Liver (tissue), 9 donors: Measurements from ENCODE around the gene MRPS23. TPM values are rescaled to one million over a fixed set of nuclear protein-coding genes. Genes with fewer than 3 reads are reported as not detected.

Experiments
- DNase-seq: peaks from one replicate; pipeline ENCODE4 v3.0.0-alpha.2; 2017; ENCODE audit warnings: low spot score
- H3K27ac ChIP-seq, 2 donors: one replicate each; pipeline ENCODE4 v1.7.0; 2013; ENCODE audit warnings: inconsistent platforms in 2 of 2, low read length in 2 of 2, control low read depth in 1 of 2, low read depth in 1 of 2, mild to moderate bottlenecking in 1 of 2
- H3K27me3 ChIP-seq, 4 donors: one replicate each; pipeline versions ENCODE4 v1.6.1 to v1.7.0; 2013; ENCODE audit warnings: low read length in 3 of 4, inconsistent platforms in 1 of 4, mild to moderate bottlenecking in 1 of 4, moderate library complexity in 1 of 4; ENCODE audit not compliant: control insufficient read depth in 4 of 4, insufficient read depth in 4 of 4
- H3K36me3 ChIP-seq, 4 donors: one replicate each; pipeline versions ENCODE4 v1.6.1 to v1.7.0; 2013; ENCODE audit warnings: low read length in 3 of 4, mild to moderate bottlenecking in 3 of 4, low read depth in 1 of 4, moderate library complexity in 1 of 4; ENCODE audit not compliant: control insufficient read depth in 4 of 4, insufficient read depth in 3 of 4
- H3K4me1 ChIP-seq, 4 donors: one replicate each; pipeline versions ENCODE4 v1.6.1 to v1.7.0; 2013; ENCODE audit warnings: low read length in 3 of 4, mild to moderate bottlenecking in 3 of 4, moderate library complexity in 1 of 4; ENCODE audit not compliant: control insufficient read depth in 4 of 4, insufficient read depth in 4 of 4
- H3K4me3 ChIP-seq, 3 donors: one replicate each; pipeline versions ENCODE4 v1.6.1 to v1.7.0; 2013; ENCODE audit warnings: low read length in 3 of 3, control low read depth in 1 of 3, low read depth in 1 of 3, mild to moderate bottlenecking in 1 of 3
- H3K9ac ChIP-seq, 2 donors: one replicate each; pipeline ENCODE4 v1.7.0; 2013; ENCODE audit warnings: low read length in 2 of 2, mild to moderate bottlenecking in 2 of 2, moderate library complexity in 2 of 2, control low read depth in 1 of 2, low read depth in 1 of 2
- H3K9me3 ChIP-seq, 4 donors: one replicate each; pipeline versions ENCODE4 v1.6.1 to v1.7.0; 2013; ENCODE audit warnings: low read length in 3 of 4; ENCODE audit not compliant: control insufficient read depth in 4 of 4
- ATF3 ChIP-seq: IDR thresholded peaks from 2 replicates; pipeline ENCODE4 v1.6.1; 2016; ENCODE audit warnings: antibody characterized with exemption
- CTCF ChIP-seq: fragments of 150-350 bp; IDR thresholded peaks from 2 replicates; pipeline ENCODE4 v1.5.1; 2017; ENCODE audit warnings: improper control_type of control experiment, low read depth, low read length; ENCODE audit not compliant: missing input control
- EGR1 ChIP-seq, 2 donors: IDR thresholded peaks; 2 replicates each; pipeline ENCODE4 v1.6.1; 2016 to 2018; ENCODE audit warnings: antibody characterized with exemption in 2 of 2, low read depth in 2 of 2
- FOXA1 ChIP-seq: IDR thresholded peaks from 2 replicates; pipeline ENCODE4 v1.6.1; 2016; ENCODE audit warnings: antibody characterized with exemption
- FOXA2 ChIP-seq: IDR thresholded peaks from 2 replicates; pipeline ENCODE4 v1.6.1; 2016; ENCODE audit warnings: antibody characterized with exemption
- HNF4A ChIP-seq, 2 donors: conservative IDR thresholded peaks; 2 replicates each; pipeline ENCODE4 v1.6.1; 2016; ENCODE audit warnings: antibody characterized with exemption in 2 of 2, mild to moderate bottlenecking in 2 of 2
- HNF4G ChIP-seq: IDR thresholded peaks from 2 replicates; pipeline ENCODE4 v1.6.1; 2016; ENCODE audit warnings: antibody characterized with exemption
- MAX ChIP-seq: IDR thresholded peaks from 2 replicates; pipeline ENCODE4 v1.6.1; 2016; ENCODE audit warnings: antibody characterized with exemption
- NR2F2 ChIP-seq: IDR thresholded peaks from 2 replicates; pipeline ENCODE4 v1.6.1; 2016; ENCODE audit warnings: antibody characterized with exemption
- RAD21 ChIP-seq, 2 donors: IDR thresholded peaks; 2 replicates each; pipeline ENCODE4 v1.6.1; 2016; ENCODE audit warnings: antibody characterized with exemption in 2 of 2, mild to moderate bottlenecking in 2 of 2
- REST ChIP-seq: IDR thresholded peaks from 2 replicates; pipeline ENCODE4 v1.6.1; 2016; ENCODE audit warnings: antibody characterized with exemption, mild to moderate bottlenecking
- SP1 ChIP-seq: IDR thresholded peaks from 2 replicates; pipeline ENCODE4 v1.6.1; 2018; ENCODE audit warnings: antibody characterized with exemption, mild to moderate bottlenecking
- YY1 ChIP-seq: IDR thresholded peaks from 2 replicates; pipeline ENCODE4 v1.6.1; 2016; ENCODE audit warnings: antibody characterized with exemption, mild to moderate bottlenecking
- WGBS: extraction: QIAGEN DNeasy Blood & Tissue Kit; methylation state at CpG from one replicate; pipeline ENCODE4 v1.1.7; 2013; 5-methylcytosine and 5-hydroxymethylcytosine counted together
- polyA plus RNA-seq, 2 donors: library from polyadenylated mRNA; stranded (reverse) in 1 of 2; unstranded in 1 of 2; fragments of 200-250 nt in 1 of 2; fragments of >200 nt in 1 of 2; fragmentation: Nextera tagmentation in 1 of 2; extraction: Ambion mirVana in 1 of 2; gene quantifications; one replicate each; pipeline versions ENCODE4 v1.2.1 to v1.2.3, GENCODE V29; 2013 to 2015
- total RNA-seq, 2 donors: library from RNA; depleted of rRNA; stranded (reverse); fragments of >200 nt; gene quantifications; one replicate each; pipeline ENCODE4 v1.2.3, GENCODE V29; 2014
- TF ChIP-seq, protein P1 (sequence below): IDR thresholded peaks from 2 replicates; pipeline ENCODE4 v1.6.1; 2016; ENCODE audit warnings: antibody characterized with exemption
- donor health status: healthy.
- donor health status: healthy.
- donor health status: healthy.
- donor health status: healthy.
- donor health status: healthy.

MRPS23 gene
- total and polyA plus RNA-seq, 4 donors, result 9.8 to 24.3 (median 16.9) TPM

DNA sequence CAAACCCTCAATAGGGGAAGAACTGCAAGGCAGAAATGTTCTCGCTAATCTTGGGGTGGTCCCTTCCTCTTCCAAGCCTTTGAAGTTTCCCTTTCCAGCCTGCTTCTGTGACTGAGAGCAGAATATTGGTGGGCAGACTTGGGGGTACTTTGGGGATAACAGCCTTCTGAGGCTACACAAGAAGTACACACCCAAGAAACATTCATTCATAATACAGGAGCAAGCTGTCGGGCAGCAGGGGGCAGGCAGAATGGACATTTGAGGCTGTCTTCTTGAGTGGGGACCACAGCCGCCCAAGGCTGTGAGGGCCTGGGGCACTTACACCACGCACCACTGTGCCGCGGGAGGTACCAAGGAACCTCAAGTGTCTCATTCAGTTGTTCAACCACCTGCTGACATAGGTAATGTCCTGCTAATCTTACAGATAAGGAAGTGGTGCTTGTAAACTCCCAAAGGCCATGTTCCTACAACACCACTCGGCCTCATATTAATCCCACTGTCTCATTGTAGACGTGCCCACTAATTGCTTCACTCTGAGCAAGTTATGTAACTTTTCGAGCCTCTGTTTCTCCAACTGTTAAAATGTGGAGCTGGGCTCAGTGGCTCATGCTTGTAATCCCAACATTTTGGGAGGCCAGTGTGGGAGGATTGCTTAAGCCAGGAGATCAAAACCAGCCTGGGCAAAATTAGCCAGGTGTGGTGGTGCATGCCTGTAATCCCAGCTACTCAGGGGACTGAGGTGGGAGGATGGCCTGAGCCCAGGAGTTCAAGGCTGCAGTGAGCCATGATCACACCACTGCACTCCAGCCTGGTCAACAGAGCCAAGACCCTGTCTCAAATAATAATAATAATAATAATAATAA, 2.5 kb upstream of the MRPS23 start:
- Histone ChIP-seq H3K9ac (no peak overlapping the region), H3K27ac (no peak overlapping the region), H3K4me1 (peaks cover 8 to 27% (median 21%) of the 10 kb centered on the region in 4 donors), H3K9me3 (no peaks in the 10 kb centered on the region), H3K4me3 (no peak overlapping the region), H3K36me3 (no peaks in the 10 kb centered on the region), H3K27me3 (no peaks in the 10 kb centered on the region)
- 81% methylated on average over 9 of the region's 9 CpGs for WGBS
- no peak for TF ChIP-seq RAD21 (IDR thresholded peaks at IDR 0.05)
- TF ChIP-seq MAX, result no peak
- no peak for TF ChIP-seq NR2F2
- no peak for TF ChIP-seq EGR1 (IDR thresholded peaks at IDR 0.05; ENCODE audit: low read depth in 2 of 2)
- TF ChIP-seq, protein P1, sequence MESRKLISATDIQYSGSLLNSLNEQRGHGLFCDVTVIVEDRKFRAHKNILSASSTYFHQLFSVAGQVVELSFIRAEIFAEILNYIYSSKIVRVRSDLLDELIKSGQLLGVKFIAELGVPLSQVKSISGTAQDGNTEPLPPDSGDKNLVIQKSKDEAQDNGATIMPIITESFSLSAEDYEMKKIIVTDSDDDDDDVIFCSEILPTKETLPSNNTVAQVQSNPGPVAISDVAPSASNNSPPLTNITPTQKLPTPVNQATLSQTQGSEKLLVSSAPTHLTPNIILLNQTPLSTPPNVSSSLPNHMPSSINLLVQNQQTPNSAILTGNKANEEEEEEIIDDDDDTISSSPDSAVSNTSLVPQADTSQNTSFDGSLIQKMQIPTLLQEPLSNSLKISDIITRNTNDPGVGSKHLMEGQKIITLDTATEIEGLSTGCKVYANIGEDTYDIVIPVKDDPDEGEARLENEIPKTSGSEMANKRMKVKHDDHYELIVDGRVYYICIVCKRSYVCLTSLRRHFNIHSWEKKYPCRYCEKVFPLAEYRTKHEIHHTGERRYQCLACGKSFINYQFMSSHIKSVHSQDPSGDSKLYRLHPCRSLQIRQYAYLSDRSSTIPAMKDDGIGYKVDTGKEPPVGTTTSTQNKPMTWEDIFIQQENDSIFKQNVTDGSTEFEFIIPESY, result no peak
- no peak for TF ChIP-seq REST
- TF ChIP-seq YY1, result no peak
- TF ChIP-seq HNF4G, result no peak
- TF ChIP-seq SP1, result no peak
- no peak for TF ChIP-seq FOXA2
- no peak for TF ChIP-seq CTCF
- no peak for TF ChIP-seq ATF3
- TF ChIP-seq HNF4A (conservative IDR thresholded peaks at IDR 0.05), result no peak
- no peak for TF ChIP-seq FOXA1
- no peak for DNase-seq
